Measurements from ENCODE around the gene CPEB1. TPM values are rescaled to one million over a fixed set of nuclear protein-coding genes. Genes with fewer than 3 reads are reported as not detected.

CPEB1 gene
- total RNA-seq, 1 experiment from 2014 or later, result 1.0 TPM

- H3K4ac ChIP-seq (ENCODE audit: low read depth, low read length), result no peak overlapping the region
- no peak overlapping the region for H3K4me2 ChIP-seq (ENCODE audit: insufficient read depth, insufficient read length, low read length)
- Mint-ChIP-seq H3K4me1 (peaks cover 0 to 3% of the 10 kb centered on the region in 2 experiments; a peak in 1 of 4 replicates), H3K4me3 (no peak overlapping the region), H3K36me3 (ENCODE audit: insufficient read depth in 1 of 3, low read depth in 3 of 3) (0 out of 7 replicates have a peak, but pooled peaks cover 0 to 3% (median 0%) of the 10 kb centered on the region in 3 experiments), H3K9me3 (peaks cover 0 to 3% of the 10 kb centered on the region in 2 experiments; a peak in 1 of 5 replicates), H3K27ac (no peak overlapping the region; a peak in 1 of 7 replicates), H3K27me3 (ENCODE audit: low read depth) (no peaks in the 10 kb centered on the region)
- H2BK120ac ChIP-seq (ENCODE audit: low read depth, low read length, poor library complexity, severe bottlenecking), result no peak overlapping the region
- no peak overlapping the region for H4K5ac ChIP-seq (ENCODE audit: insufficient read length, low read depth, low read length)
- H3K18ac ChIP-seq (ENCODE audit: insufficient read length, low read depth, low read length), result no peak overlapping the region
- H2AK5ac ChIP-seq (ENCODE audit: insufficient read length, low read length), result no peak overlapping the region
- no peaks in the 10 kb centered on the region for H3K27me3 ChIP-seq (ENCODE audit: insufficient read depth, low read length)
- H3K23ac ChIP-seq (ENCODE audit: insufficient read length, low read depth, low read length), result no peak overlapping the region
- no peak overlapping the region for H3T11ph ChIP-seq (ENCODE audit: low read length)
- no CpG with 5 or more reads among the region's 23 CpGs for WGBS (ENCODE audit: extremely low coverage, insufficient read length, low lambda C conversion rate)
- no peak overlapping the region for H2BK20ac ChIP-seq (ENCODE audit: low read depth, low read length, poor library complexity, severe bottlenecking)
- H2AFZ ChIP-seq (ENCODE audit: low read length), result no peak overlapping the region
- H3K23me2 ChIP-seq (ENCODE audit: insufficient read length, low read depth, low read length, poor library complexity, severe bottlenecking), result no peaks in the 10 kb centered on the region
- no peak overlapping the region for H3K14ac ChIP-seq (ENCODE audit: insufficient read depth, low read length)
- no peak overlapping the region for H3K27ac ChIP-seq (ENCODE audit: insufficient read length, low read depth, low read length)
- no peak for DNase-seq
- H3K4me1 ChIP-seq (ENCODE audit: insufficient read depth, low read length), result no peaks in the 10 kb centered on the region
- H2BK12ac ChIP-seq (ENCODE audit: insufficient read length, low read depth, low read length), result no peak overlapping the region
- no peak for TF ChIP-seq CTCF (conservative IDR thresholded peaks at IDR 0.05)
- no peak overlapping the region for H3K56ac ChIP-seq (ENCODE audit: insufficient read length, low read depth, low read length)
- H3K79me1 ChIP-seq (ENCODE audit: insufficient read depth, low read depth, low read length, poor library complexity, severe bottlenecking), result no peaks in the 10 kb centered on the region
- H4K8ac ChIP-seq (replicated peaks; ENCODE audit: insufficient read length, low read depth, low read length), result no peak overlapping the region
- no peak overlapping the region for H3K9ac ChIP-seq (ENCODE audit: extremely low read depth, insufficient read length, low read length)
- no peaks in the 10 kb centered on the region for H4K20me1 ChIP-seq (ENCODE audit: control insufficient read depth, insufficient read depth, insufficient read length)
- H4K91ac ChIP-seq (ENCODE audit: insufficient read length, low read depth, low read length), result no peak overlapping the region
- H3K9me3 ChIP-seq (ENCODE audit: control insufficient read depth, low read depth, low read length), result no peaks in the 10 kb centered on the region
- H2BK5ac ChIP-seq (ENCODE audit: insufficient read length, low read length), result no peak overlapping the region
- no peaks in the 10 kb centered on the region for H3K79me2 ChIP-seq (ENCODE audit: insufficient read depth, low read length)
- H2BK15ac ChIP-seq (ENCODE audit: low read depth, low read length), result no peak overlapping the region
These were observed 45.0 kb upstream of the CPEB1 start for GRCh38 chr15:82692171-82692570.

All from H9 (cell line).